ENCODE measurements around the gene MED23.

MED23 gene

GRCh38 chr6:131655951-131656350, 27.9 kb upstream of the MED23 start:
- TF ChIP-seq POLR2AphosphoS5 (IDR thresholded peaks at IDR 0.05; ENCODE audit: low read depth, low read length) = no peak
- TF ChIP-seq POLR2A (IDR thresholded peaks at IDR 0.05; ENCODE audit: low read depth, low read length) = no peak
- TF ChIP-seq TAF1 (IDR thresholded peaks at IDR 0.05; ENCODE audit: borderline replicate concordance, low read depth, low read length) = no peak
- DNase-seq (ENCODE audit: insufficient read length) (no peak), FAIRE-seq (no peak)

DNA sequence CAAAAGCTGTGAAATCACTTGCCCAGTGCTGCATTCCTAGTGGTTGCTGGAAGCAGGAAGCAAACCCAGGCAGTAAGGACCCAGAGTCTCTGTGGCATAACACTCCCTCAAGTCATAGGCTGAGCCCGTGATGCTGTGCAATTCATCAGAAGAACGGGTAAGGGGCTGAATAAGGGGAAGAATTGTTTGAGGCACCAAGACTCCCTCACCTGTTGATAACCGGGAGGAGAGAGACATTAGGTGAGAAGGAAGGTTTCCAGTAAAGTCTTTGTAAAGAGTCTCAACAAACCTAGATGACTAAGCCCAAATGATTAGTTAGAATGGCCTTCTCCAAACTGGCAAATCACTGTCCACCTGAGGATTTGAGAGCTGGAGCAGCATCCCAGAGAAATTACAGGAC, 27.3 kb upstream of the MED23 start:
- TF ChIP-seq TAF1 (IDR thresholded peaks at IDR 0.05; ENCODE audit: borderline replicate concordance, low read depth, low read length) = no peak
- TF ChIP-seq POLR2A (IDR thresholded peaks at IDR 0.05; ENCODE audit: low read depth, low read length) = no peak
- TF ChIP-seq POLR2AphosphoS5 (IDR thresholded peaks at IDR 0.05; ENCODE audit: low read depth, low read length) = no peak
- FAIRE-seq (no peak), DNase-seq (ENCODE audit: insufficient read length) (no peak)

DNA sequence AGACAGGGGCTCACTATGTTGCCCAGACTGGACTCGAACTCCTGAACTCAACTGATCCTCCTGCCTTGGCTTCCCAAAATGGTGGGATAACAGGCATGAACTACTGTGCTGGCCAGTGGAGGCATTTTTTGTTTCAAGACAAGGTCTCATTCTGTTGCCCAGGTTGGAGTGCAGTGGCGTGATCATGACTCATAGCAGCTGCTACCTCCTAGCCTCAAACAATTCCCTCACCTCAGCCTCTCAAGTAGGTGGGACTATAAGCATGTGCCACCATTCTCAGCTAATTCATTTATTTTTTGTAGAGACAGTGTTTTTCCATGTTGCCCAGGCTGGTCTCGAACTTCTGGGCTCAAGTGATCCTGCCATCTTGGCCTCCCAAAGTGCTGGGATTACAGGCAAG, 26.3 kb upstream of the MED23 start:
- no peak for DNase-seq (ENCODE audit: insufficient read length)
- no peak for FAIRE-seq
- TF ChIP-seq TAF1 (IDR thresholded peaks at IDR 0.05; ENCODE audit: borderline replicate concordance, low read depth, low read length) = no peak
- TF ChIP-seq POLR2A (IDR thresholded peaks at IDR 0.05; ENCODE audit: low read depth, low read length) = no peak
- no peak for TF ChIP-seq POLR2AphosphoS5 (IDR thresholded peaks at IDR 0.05; ENCODE audit: low read depth, low read length)

DNA sequence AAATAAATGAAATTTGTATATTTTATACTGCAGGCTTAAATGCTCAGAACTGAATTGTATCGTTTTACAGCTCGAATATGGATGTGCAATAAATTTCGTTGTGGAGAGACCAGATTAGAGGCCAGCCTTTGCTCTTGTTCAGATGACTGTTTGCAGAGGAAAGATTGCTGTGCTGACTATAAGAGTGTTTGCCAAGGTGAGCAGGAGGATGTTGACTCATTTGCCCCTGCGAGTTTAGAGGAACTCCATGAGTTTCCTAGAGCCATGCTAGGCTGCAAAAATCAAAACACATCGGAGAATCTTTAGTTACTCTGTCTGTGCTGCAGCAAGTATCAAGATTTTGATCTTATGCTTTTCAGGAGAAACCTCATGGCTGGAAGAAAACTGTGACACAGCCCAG, 24.4 kb upstream of the MED23 start:
- DNase-seq (ENCODE audit: insufficient read length) (no peak), FAIRE-seq (no peak)

DNA sequence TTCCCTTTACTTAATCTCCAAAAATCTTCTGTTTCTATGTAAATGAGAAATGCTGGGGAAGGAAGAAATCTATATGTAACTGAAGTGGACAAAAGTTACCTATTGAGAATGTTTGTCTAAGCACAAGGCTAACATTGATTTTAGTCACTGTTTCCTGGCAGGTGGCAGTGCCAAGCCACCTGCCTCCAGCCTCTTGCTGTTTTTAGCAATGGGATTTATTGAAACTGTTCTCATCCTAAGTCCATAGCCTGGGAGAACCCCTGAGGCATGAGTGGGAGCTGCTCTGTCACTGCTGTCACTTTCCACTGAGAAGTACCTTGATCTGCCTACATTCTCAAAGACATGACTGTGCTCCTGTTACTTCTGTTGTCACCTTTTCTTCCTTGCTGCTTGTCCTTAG, 23.7 kb upstream of the MED23 start:
- FAIRE-seq = no peak
- TF ChIP-seq POLR2AphosphoS5 (IDR thresholded peaks at IDR 0.05; ENCODE audit: low read depth, low read length) (no peak), POLR2A (IDR thresholded peaks at IDR 0.05; ENCODE audit: low read depth, low read length) (no peak), TAF1 (IDR thresholded peaks at IDR 0.05; ENCODE audit: borderline replicate concordance, low read depth, low read length) (no peak)
- DNase-seq (ENCODE audit: insufficient read length) = no peak

More for the DNA sequence above, 24.4 kb upstream of the MED23 start:
- TF ChIP-seq POLR2AphosphoS5 (IDR thresholded peaks at IDR 0.05; ENCODE audit: low read depth, low read length) = no peak
- TF ChIP-seq TAF1 (IDR thresholded peaks at IDR 0.05; ENCODE audit: borderline replicate concordance, low read depth, low read length) = no peak
- no peak for TF ChIP-seq POLR2A (IDR thresholded peaks at IDR 0.05; ENCODE audit: low read depth, low read length)

DNA sequence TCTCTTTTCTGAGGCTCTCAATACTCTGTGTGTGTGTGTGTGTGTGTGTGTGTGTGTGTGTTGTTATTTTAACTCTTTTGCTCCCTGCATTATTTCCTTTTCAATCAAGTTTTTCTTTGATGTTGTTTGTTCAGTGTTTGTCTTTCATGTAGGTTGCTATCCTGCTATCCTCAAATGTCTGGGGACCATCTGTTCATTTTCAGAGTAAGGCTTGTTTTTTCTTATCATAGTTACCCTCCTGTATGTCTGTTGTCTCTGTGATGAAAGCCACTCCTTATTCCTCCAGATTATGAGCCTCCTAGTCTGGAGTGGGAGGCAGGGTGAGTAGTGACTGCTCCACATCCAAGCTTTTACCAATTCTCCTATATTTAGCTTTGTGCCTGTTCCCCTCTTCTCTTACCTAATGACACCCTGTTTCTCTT, 18.2 kb upstream of the MED23 start:
- no peak for TF ChIP-seq POLR2A (IDR thresholded peaks at IDR 0.05; ENCODE audit: low read depth, low read length)
- no peak for TF ChIP-seq POLR2AphosphoS5 (IDR thresholded peaks at IDR 0.05; ENCODE audit: low read depth, low read length)
- no peak for TF ChIP-seq TAF1 (IDR thresholded peaks at IDR 0.05; ENCODE audit: borderline replicate concordance, low read depth, low read length)
- FAIRE-seq (no peak), DNase-seq (ENCODE audit: insufficient read length) (no peak)

GRCh38 chr6:131645846-131646245, 17.8 kb upstream of the MED23 start:
- no peak for DNase-seq (ENCODE audit: insufficient read length)
- FAIRE-seq = no peak
- TF ChIP-seq POLR2A (IDR thresholded peaks at IDR 0.05; ENCODE audit: low read depth, low read length) = no peak
- TF ChIP-seq POLR2AphosphoS5 (IDR thresholded peaks at IDR 0.05; ENCODE audit: low read depth, low read length) = no peak
- TF ChIP-seq TAF1 (IDR thresholded peaks at IDR 0.05; ENCODE audit: borderline replicate concordance, low read depth, low read length) = no peak

DNA sequence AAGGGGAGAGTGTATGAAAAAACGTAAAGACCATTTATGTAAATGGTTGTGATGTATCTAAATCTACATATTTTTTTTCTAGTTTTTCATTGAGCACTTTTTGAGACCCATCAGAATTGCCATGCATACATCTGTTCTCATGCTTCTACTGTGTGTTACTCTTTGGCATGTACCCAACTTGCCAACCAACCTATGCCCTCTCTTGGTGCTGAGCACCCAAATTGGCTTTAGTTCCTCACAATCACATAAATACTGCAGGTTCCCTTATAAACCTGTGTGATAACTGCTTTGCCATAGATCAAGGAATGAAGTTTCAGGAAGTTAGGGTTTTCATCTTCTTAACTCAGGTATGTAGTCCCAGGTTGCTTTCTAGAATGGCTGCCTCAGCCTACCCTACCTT, 16.9 kb upstream of the MED23 start:
- no peak for TF ChIP-seq POLR2A (IDR thresholded peaks at IDR 0.05; ENCODE audit: low read depth, low read length)
- TF ChIP-seq POLR2AphosphoS5 (IDR thresholded peaks at IDR 0.05; ENCODE audit: low read depth, low read length) = no peak
- TF ChIP-seq TAF1 (IDR thresholded peaks at IDR 0.05; ENCODE audit: borderline replicate concordance, low read depth, low read length) = no peak
- FAIRE-seq = no peak
- DNase-seq (ENCODE audit: insufficient read length) = no peak

DNA sequence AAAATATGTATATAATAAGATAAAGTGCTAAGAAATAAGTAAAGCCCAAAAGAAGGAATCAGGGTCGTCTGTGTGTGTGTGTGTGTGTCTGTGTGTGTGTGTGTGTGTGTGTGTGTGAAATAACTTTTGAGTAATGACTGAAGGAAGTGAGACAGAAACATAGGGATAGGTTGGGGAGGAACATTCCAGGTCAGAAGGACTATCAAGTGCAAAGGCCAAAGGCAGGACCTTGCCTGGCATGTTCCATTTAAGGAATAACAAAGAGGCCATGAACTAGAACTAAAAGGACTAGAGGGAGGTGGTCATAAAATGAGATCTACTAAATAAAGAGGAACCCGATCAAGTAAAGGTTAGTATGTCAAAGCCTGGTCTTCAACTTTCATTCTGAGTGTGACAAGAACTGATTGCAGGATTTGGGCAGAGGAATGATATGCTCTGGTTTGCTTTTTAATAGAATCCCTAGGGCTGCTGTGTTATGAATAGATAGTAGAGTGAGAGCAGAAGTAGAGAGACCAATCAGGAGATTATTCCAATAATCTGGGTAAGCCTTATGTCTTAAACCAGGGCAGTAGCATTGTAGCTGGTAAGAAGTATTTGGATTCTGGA, 15.9 kb upstream of the MED23 start:
- FAIRE-seq (no peak), DNase-seq (ENCODE audit: insufficient read length) (no peak)
- TF ChIP-seq TAF1 (IDR thresholded peaks at IDR 0.05; ENCODE audit: borderline replicate concordance, low read depth, low read length) (no peak), POLR2AphosphoS5 (IDR thresholded peaks at IDR 0.05; ENCODE audit: low read depth, low read length) (no peak), POLR2A (IDR thresholded peaks at IDR 0.05; ENCODE audit: low read depth, low read length) (no peak)

DNA sequence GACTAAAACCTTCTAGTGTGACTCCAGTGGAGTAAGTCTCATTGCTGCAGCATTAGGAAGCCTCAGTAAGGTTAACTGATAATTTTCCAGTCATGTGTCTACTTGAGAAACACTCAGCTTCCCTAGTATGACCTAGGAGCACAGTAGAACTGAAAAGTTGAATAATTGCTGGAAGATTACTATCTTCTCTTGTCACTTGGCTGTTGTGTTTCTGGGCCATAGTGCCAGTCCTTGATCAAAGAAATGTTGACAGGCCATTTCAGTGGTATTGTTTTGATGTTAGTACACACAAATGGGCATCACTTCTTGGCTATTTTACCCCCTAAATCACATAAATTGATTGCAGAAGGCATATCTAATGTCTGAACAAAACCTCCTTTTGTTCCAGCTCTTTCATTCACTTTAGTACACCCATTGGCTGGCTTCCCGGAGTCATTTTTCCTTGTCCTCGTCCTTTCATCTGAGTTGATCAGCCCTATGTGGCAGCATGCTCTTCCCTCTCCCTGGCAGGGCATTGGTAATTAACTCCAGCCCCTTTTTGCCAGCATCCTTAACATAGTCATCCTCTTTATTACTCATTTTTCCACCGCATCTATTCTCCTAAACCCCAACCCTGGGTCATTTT, 15.1 kb upstream of the MED23 start:
- FAIRE-seq = no peak
- DNase-seq (ENCODE audit: insufficient read length) = no peak
- TF ChIP-seq POLR2A (IDR thresholded peaks at IDR 0.05; ENCODE audit: low read depth, low read length) (no peak), TAF1 (IDR thresholded peaks at IDR 0.05; ENCODE audit: borderline replicate concordance, low read depth, low read length) (no peak), POLR2AphosphoS5 (IDR thresholded peaks at IDR 0.05; ENCODE audit: low read depth, low read length) (no peak)

- TF ChIP-seq TAF1 (IDR thresholded peaks at IDR 0.05; ENCODE audit: borderline replicate concordance, low read depth, low read length) = no peak
- TF ChIP-seq POLR2A (IDR thresholded peaks at IDR 0.05; ENCODE audit: low read depth, low read length) = no peak
- no peak for TF ChIP-seq POLR2AphosphoS5 (IDR thresholded peaks at IDR 0.05; ENCODE audit: low read depth, low read length)
- no peak for FAIRE-seq
These were observed 14.5 kb upstream of the MED23 start for GRCh38 chr6:131642565-131642964.

GRCh38 chr6:131641554-131641953, 13.5 kb upstream of the MED23 start:
- FAIRE-seq = no peak

More at GRCh38 chr6:131642565-131642964, 14.5 kb upstream of the MED23 start:
- no peak for DNase-seq (ENCODE audit: insufficient read length)

More at GRCh38 chr6:131641554-131641953, 13.5 kb upstream of the MED23 start:
- TF ChIP-seq TAF1 (IDR thresholded peaks at IDR 0.05; ENCODE audit: borderline replicate concordance, low read depth, low read length) (no peak), POLR2AphosphoS5 (IDR thresholded peaks at IDR 0.05; ENCODE audit: low read depth, low read length) (no peak)
- no peak for DNase-seq (ENCODE audit: insufficient read length)
